GM18519 (cell line): ENCODE data around the gene SNX20.

ENCODE experiments used
- ATAC-seq: cut with Tn5 transposase; IDR thresholded peaks from one replicate; pipeline ENCODE4 v1.9.1; 2021; ENCODE audit warnings: mild to moderate bottlenecking, moderate library complexity; ENCODE audit not compliant: unreplicated experiment, low FRiP score

Gene SNX20

GRCh38 chr16:50683689-50684374 lies 2.7 kb upstream of the SNX20 start:
- ATAC-seq = peak; percentile 65

- no peak for ATAC-seq
These were observed 587 bp downstream of the SNX20 start for GRCh38 chr16:50680556-50680893.

GRCh38 chr16:50679676-50680555 lies 1.2 kb downstream of the SNX20 start:
- ATAC-seq = no peak

- no peak for ATAC-seq
These were observed 1.8 kb downstream of the SNX20 start for GRCh38 chr16:50679266-50679665.

- ATAC-seq = no peak
These were observed 2.6 kb downstream of the SNX20 start for GRCh38 chr16:50678531-50678930.

- no peak for ATAC-seq
These were observed 3.8 kb downstream of the SNX20 start for GRCh38 chr16:50677351-50677750.

GRCh38 chr16:50676684-50677225 lies 4.4 kb downstream of the SNX20 start:
- no peak for ATAC-seq

- no peak for ATAC-seq
These were observed 5.2 kb downstream of the SNX20 start for GRCh38 chr16:50675686-50676610.

GRCh38 chr16:50674831-50675230 lies 6.3 kb downstream of the SNX20 start:
- ATAC-seq = no peak

- ATAC-seq = no peak
These were observed 7.4 kb downstream of the SNX20 start for GRCh38 chr16:50673496-50674275.

- no peak for ATAC-seq
These were observed 9.4 kb downstream of the SNX20 start for GRCh38 chr16:50671644-50672260.

- no peak for ATAC-seq
These were observed 10.6 kb downstream of the SNX20 start for GRCh38 chr16:50670476-50670875.

GRCh38 chr16:50669741-50670140 lies 11.4 kb downstream of the SNX20 start:
- no peak for ATAC-seq

- ATAC-seq = no peak
These were observed 12.6 kb downstream of the SNX20 start for GRCh38 chr16:50668368-50669008.

- no peak for ATAC-seq
These were observed 13.4 kb downstream of the SNX20 start for GRCh38 chr16:50667497-50668367.

GRCh38 chr16:50666658-50667496 lies 14.2 kb downstream of the SNX20 start:
- ATAC-seq = peak; percentile 77
